H9 (cell line): ENCODE data around the gene FREY1. TPM values are rescaled to one million over a fixed set of nuclear protein-coding genes. Genes with fewer than 3 reads are reported as not detected.

Experiments used
- DNase-seq: peaks from one replicate; pipeline ENCODE4 v3.0.0-alpha.2; 2017
- H2AFZ ChIP-seq: one replicate; pipeline ENCODE4 v1.6.1; 2013; ENCODE audit warnings: mild to moderate bottlenecking, low read length, control low read depth, moderate library complexity
- H2AK5ac ChIP-seq: 2 replicates; pipeline ENCODE4 v1.6.1; 2013; ENCODE audit warnings: low read length, control low read depth, mixed read lengths; ENCODE audit not compliant: insufficient read length
- H2BK120ac ChIP-seq: one replicate; pipeline ENCODE4 v1.6.1; 2013; ENCODE audit warnings: low read depth, mild to moderate bottlenecking, low read length, control low read depth, inconsistent platforms; ENCODE audit not compliant: poor library complexity, severe bottlenecking
- H2BK12ac ChIP-seq: 2 replicates; pipeline ENCODE4 v1.6.1; 2013; ENCODE audit warnings: low read length, control low read depth, mixed read lengths, low read depth; ENCODE audit not compliant: insufficient read length
- H2BK15ac ChIP-seq: 2 replicates; pipeline ENCODE4 v1.6.1; 2013; ENCODE audit warnings: low read depth, low read length, control low read depth
- H2BK20ac ChIP-seq: one replicate; pipeline ENCODE4 v1.6.1; 2013; ENCODE audit warnings: low read depth, mild to moderate bottlenecking, low read length, control low read depth, inconsistent platforms; ENCODE audit not compliant: poor library complexity, severe bottlenecking
- H2BK5ac ChIP-seq: 2 replicates; pipeline ENCODE4 v1.6.1; 2013; ENCODE audit warnings: low read length, control low read depth, mixed read lengths; ENCODE audit not compliant: insufficient read length
- H3K14ac ChIP-seq: 2 replicates; pipeline ENCODE4 v1.6.1; 2013; ENCODE audit warnings: low read length, control low read depth; ENCODE audit not compliant: insufficient read depth
- H3K18ac ChIP-seq: 2 replicates; pipeline ENCODE4 v1.6.1; 2013; ENCODE audit warnings: low read depth, mild to moderate bottlenecking, mixed read lengths, low read length, control low read depth; ENCODE audit not compliant: insufficient read length
- H3K23ac ChIP-seq: 2 replicates; pipeline ENCODE4 v1.6.1; 2013; ENCODE audit warnings: low read length, control low read depth, mixed read lengths, low read depth; ENCODE audit not compliant: insufficient read length
- H3K23me2 ChIP-seq: 2 replicates; pipeline ENCODE4 v1.6.1; 2013; ENCODE audit warnings: low read depth, mild to moderate bottlenecking, mixed read lengths, low read length, control low read depth; ENCODE audit not compliant: insufficient read length, poor library complexity, severe bottlenecking
- H3K27ac ChIP-seq: 2 replicates; pipeline ENCODE4 v1.5.1; 2013; ENCODE audit warnings: low read length, control low read depth, mixed read lengths, low read depth; ENCODE audit not compliant: insufficient read length
- H3K27me3 ChIP-seq: 2 replicates; pipeline ENCODE4 v1.6.1; 2013; ENCODE audit warnings: low read length, control low read depth, inconsistent platforms; ENCODE audit not compliant: insufficient read depth
- H3K4ac ChIP-seq: 2 replicates; pipeline ENCODE4 v1.6.1; 2013; ENCODE audit warnings: low read depth, mild to moderate bottlenecking, control low read depth, inconsistent platforms, low read length, moderate library complexity
- H3K4me1 ChIP-seq: 2 replicates; pipeline ENCODE4 v1.6.1; 2013; ENCODE audit warnings: low read length, control low read depth, inconsistent platforms; ENCODE audit not compliant: insufficient read depth
- H3K4me2 ChIP-seq: 2 replicates; pipeline ENCODE4 v1.6.1; 2013; ENCODE audit warnings: low read length, control low read depth, mixed read lengths; ENCODE audit not compliant: insufficient read length, insufficient read depth
- H3K56ac ChIP-seq: 2 replicates; pipeline ENCODE4 v1.6.1; 2013; ENCODE audit warnings: low read depth, mild to moderate bottlenecking, mixed read lengths, low read length, control low read depth; ENCODE audit not compliant: insufficient read length
- H3K79me1 ChIP-seq: 2 replicates; pipeline ENCODE4 v1.6.1; 2013; ENCODE audit warnings: low read depth, mild to moderate bottlenecking, moderate library complexity, low read length, control low read depth, inconsistent platforms; ENCODE audit not compliant: insufficient read depth, poor library complexity, severe bottlenecking
- H3K79me2 ChIP-seq: 2 replicates; pipeline ENCODE4 v1.6.1; 2013; ENCODE audit warnings: low read length, control low read depth, inconsistent platforms; ENCODE audit not compliant: insufficient read depth
- H3K9ac ChIP-seq: 2 replicates; pipeline ENCODE4 v1.6.1; 2013; ENCODE audit warnings: low read length, control low read depth, mixed read lengths; ENCODE audit not compliant: insufficient read length; ENCODE audit errors: extremely low read depth
- H3K9me3 ChIP-seq: one replicate; pipeline ENCODE4 v1.6.1; 2013; ENCODE audit warnings: low read depth, low read length, inconsistent platforms; ENCODE audit not compliant: control insufficient read depth
- H3T11ph ChIP-seq: one replicate; pipeline ENCODE4 v1.6.1; 2013; ENCODE audit warnings: mild to moderate bottlenecking, low read length, control low read depth, inconsistent platforms
- H4K20me1 ChIP-seq: one replicate; pipeline ENCODE4 v1.6.1; 2013; ENCODE audit not compliant: control insufficient read depth, insufficient read length, insufficient read depth
- H4K5ac ChIP-seq: 2 replicates; pipeline ENCODE4 v1.6.1; 2013; ENCODE audit warnings: low read depth, mild to moderate bottlenecking, mixed read lengths, low read length, control low read depth; ENCODE audit not compliant: insufficient read length
- H4K8ac ChIP-seq: replicated peaks from 2 replicates; pipeline ENCODE4 v1.6.1; 2013; ENCODE audit warnings: low read length, control low read depth, mixed read lengths, low read depth; ENCODE audit not compliant: insufficient read length
- H4K91ac ChIP-seq: 2 replicates; pipeline ENCODE4 v1.6.1; 2013; ENCODE audit warnings: low read depth, mild to moderate bottlenecking, moderate library complexity, mixed read lengths, low read length, control low read depth; ENCODE audit not compliant: insufficient read length
- H3K27ac Mint-ChIP-seq, 3 experiments: 2 replicates in 2 of 3; 3 replicates in 1 of 3; pipeline ENCODE4 v1.8.0; 2020 to 2021; ENCODE audit warnings: mixed read lengths in 3 of 3, mild to moderate bottlenecking in 1 of 3, moderate library complexity in 1 of 3
- H3K27me3 Mint-ChIP-seq: 2 replicates; pipeline ENCODE4 v1.8.0; 2021; ENCODE audit warnings: low read depth, mild to moderate bottlenecking, moderate library complexity, mixed read lengths
- H3K36me3 Mint-ChIP-seq, 3 experiments: 2 replicates in 2 of 3; 3 replicates in 1 of 3; pipeline ENCODE4 v1.8.0; 2020 to 2021; ENCODE audit warnings: low read depth in 3 of 3, mixed read lengths in 3 of 3; ENCODE audit not compliant: insufficient read depth in 1 of 3
- H3K4me1 Mint-ChIP-seq, 2 experiments: 2 replicates each; pipeline ENCODE4 v1.8.0; 2020; ENCODE audit warnings: mixed read lengths in 2 of 2
- H3K4me3 Mint-ChIP-seq, 2 experiments: 2 replicates in 1 of 2; 3 replicates in 1 of 2; pipeline ENCODE4 v1.8.0; 2020 to 2021; ENCODE audit warnings: mild to moderate bottlenecking in 2 of 2, mixed read lengths in 2 of 2, moderate library complexity in 1 of 2
- H3K9me3 Mint-ChIP-seq, 2 experiments: 2 replicates in 1 of 2; 3 replicates in 1 of 2; pipeline ENCODE4 v1.8.0; 2020; ENCODE audit warnings: mild to moderate bottlenecking in 2 of 2, mixed read lengths in 2 of 2, moderate library complexity in 1 of 2
- CTCF ChIP-seq: fragments of 200-600 bp; sonication (generic); conservative IDR thresholded peaks from 3 replicates; pipeline ENCODE4 v1.8.0; 2021; ENCODE audit warnings: antibody characterized with exemption, mild to moderate bottlenecking
- WGBS: extraction: QIAGEN DNeasy Blood & Tissue Kit; methylation state at CpG from one replicate; pipeline ENCODE4 v1.1.7; 2013; ENCODE audit warnings: missing lambda C conversion rate, low lambda C conversion rate, mixed read lengths; ENCODE audit not compliant: insufficient read length; ENCODE audit errors: extremely low coverage; 5-methylcytosine and 5-hydroxymethylcytosine counted together
- total RNA-seq: library from RNA; stranded (reverse); gene quantifications from 2 replicates; pipeline ENCODE4 v1.2.1, GENCODE V29; 2021

The FREY1 gene
- total RNA-seq, 1 experiment from 2014 or later, result 2.1 TPM

- H3K79me1 ChIP-seq, result no peaks in the 10 kb centered on the region
- H3K4me3 Mint-ChIP-seq, result no peak overlapping the region
Observed at GRCh38 chr11:45927684-45928413, 20.8 kb upstream of the FREY1 start.

More at GRCh38 chr11:45927684-45928413, 20.8 kb upstream of the FREY1 start:
- Histone ChIP-seq H2BK15ac (no peak overlapping the region), H2AK5ac (no peak overlapping the region), H4K20me1 (no peaks in the 10 kb centered on the region), H4K91ac (no peak overlapping the region), H3K9me3 (no peaks in the 10 kb centered on the region), H2BK5ac (no peak overlapping the region), H3K4me2 (no peak overlapping the region), H3T11ph (no peak overlapping the region), H3K56ac (no peak overlapping the region), H2BK12ac (no peak overlapping the region), H2BK120ac (no peak overlapping the region), H3K23ac (no peak overlapping the region), H3K18ac (no peak overlapping the region), H3K23me2 (peaks cover 5% of the 10 kb centered on the region), H3K9ac (no peak overlapping the region), H3K27me3 (no peaks in the 10 kb centered on the region), H2BK20ac (no peak overlapping the region), H3K27ac (no peak overlapping the region), H2AFZ (no peak overlapping the region), H4K5ac (no peak overlapping the region), H3K14ac (no peak overlapping the region), H3K79me2 (no peaks in the 10 kb centered on the region; the same call in 1 of the 2 replicates), H3K4ac (no peak overlapping the region), H4K8ac (no peak overlapping the region), H3K4me1 (no peaks in the 10 kb centered on the region)
- Mint-ChIP-seq H3K27me3 (peaks cover 2% of the 10 kb centered on the region; the same call in 1 of the 2 replicates), H3K9me3 (no peaks in the 10 kb centered on the region), H3K27ac (peak overlapping the region in 1 of 3 experiments; percentile 30; a peak in 1 of 7 replicates), H3K36me3 (peaks cover 22 to 65% (median 63%) of the 10 kb centered on the region in 3 experiments), H3K4me1 (peaks cover 11 to 17% of the 10 kb centered on the region in 2 experiments)
- TF ChIP-seq CTCF, result no peak
- no CpG with 5 or more reads among the region's 27 CpGs for WGBS
- DNase-seq, result peak; percentile 24
